ENCODE measurements around the gene ITPK1.
"Not testable (repeated sequence)": the region's sequence is repeated elsewhere in the genome, so short reads cannot be mapped to it uniquely, and the experiment has no call there.

The ITPK1 gene

GRCh38 chr14:93083917-93084316 lies 31.8 kb downstream of the ITPK1 start:
- DNase-seq (ENCODE audit: low spot score) = no peak

- DNase-seq (ENCODE audit: low spot score) = no peak
Measured at GRCh38 chr14:93082576-93083001, 33.1 kb downstream of the ITPK1 start.

GRCh38 chr14:93081876-93082570 lies 33.7 kb downstream of the ITPK1 start:
- no peak for DNase-seq (ENCODE audit: low spot score)

- DNase-seq (ENCODE audit: low spot score) = no peak
Measured at GRCh38 chr14:93079865-93080403, 35.8 kb downstream of the ITPK1 start.

- no peak for DNase-seq (ENCODE audit: low spot score)
Measured at GRCh38 chr14:93079321-93079720, 36.4 kb downstream of the ITPK1 start.

- no peak for DNase-seq (ENCODE audit: low spot score)
Measured at GRCh38 chr14:93078870-93079269, 36.9 kb downstream of the ITPK1 start.

GRCh38 chr14:93076755-93077154 lies 39.0 kb downstream of the ITPK1 start:
- DNase-seq (ENCODE audit: low spot score) = no peak

GRCh38 chr14:93075891-93076290 lies 39.8 kb downstream of the ITPK1 start:
- no peak for DNase-seq (ENCODE audit: low spot score)

GRCh38 chr14:93073910-93074769 lies 41.6 kb downstream of the ITPK1 start:
- DNase-seq (ENCODE audit: low spot score) = no peak

- DNase-seq (ENCODE audit: low spot score) = no peak
Measured at GRCh38 chr14:93073358-93073707, 42.4 kb downstream of the ITPK1 start.

GRCh38 chr14:93072659-93073357 lies 42.9 kb downstream of the ITPK1 start:
- DNase-seq (ENCODE audit: low spot score) = no peak

GRCh38 chr14:93068711-93069110 lies 47.0 kb downstream of the ITPK1 start:
- no peak for DNase-seq (ENCODE audit: low spot score)

GRCh38 chr14:93067088-93067487 lies 48.6 kb downstream of the ITPK1 start:
- DNase-seq (ENCODE audit: low spot score) = no peak

- no peak for DNase-seq (ENCODE audit: low spot score)
Measured at GRCh38 chr14:93065272-93065730, 50.4 kb downstream of the ITPK1 start.

- no peak for DNase-seq (ENCODE audit: low spot score)
Measured at GRCh38 chr14:93064411-93065271, 51.1 kb downstream of the ITPK1 start.

- no peak for DNase-seq (ENCODE audit: low spot score)
Measured at GRCh38 chr14:93063393-93063792, 52.3 kb downstream of the ITPK1 start.

GRCh38 chr14:93062890-93063289 lies 52.8 kb downstream of the ITPK1 start:
- DNase-seq (ENCODE audit: low spot score) = no peak

GRCh38 chr14:93062013-93062412 lies 53.7 kb downstream of the ITPK1 start:
- not testable (repeated sequence) for DNase-seq (ENCODE audit: low spot score)

- DNase-seq (ENCODE audit: low spot score) = no peak
Measured at GRCh38 chr14:93061380-93062012, 54.2 kb downstream of the ITPK1 start.

GRCh38 chr14:93060841-93061240 lies 54.9 kb downstream of the ITPK1 start:
- no peak for DNase-seq (ENCODE audit: low spot score)

All from hematopoietic multipotent progenitor cell treated with erythropoietin and hydrocortisone succinate and interleukin-3 and kit ligand, for 15 days (in vitro differentiated cells).